CD1c-positive myeloid dendritic cell (primary cell): ENCODE data around the gene TMEM26.

Experiments
- DNase-seq: peaks from one replicate; pipeline ENCODE4 v3.0.0-alpha.2; 2016; ENCODE audit errors: extremely low spot score

The TMEM26 gene

DNA sequence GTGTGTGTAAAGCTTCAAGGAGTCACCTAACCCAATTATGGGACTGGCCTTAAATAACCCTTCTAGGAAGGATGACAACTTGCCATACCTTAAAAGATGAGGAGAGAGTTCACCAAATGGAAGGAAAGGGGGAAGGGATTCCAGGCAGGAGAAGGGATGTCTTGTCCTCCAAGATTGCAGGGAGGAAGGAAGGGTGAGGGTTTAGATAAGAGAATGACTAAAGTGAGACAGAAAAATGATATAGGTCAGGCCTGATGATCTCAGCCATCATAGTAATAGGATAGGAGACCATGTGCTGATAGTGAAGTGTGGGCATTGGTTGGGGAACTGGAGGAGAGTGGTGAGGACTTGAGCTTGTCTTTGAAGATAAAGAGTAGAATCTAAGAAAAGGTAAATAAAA is 7.7 kb upstream of the TMEM26 start:
- no peak for DNase-seq

DNA sequence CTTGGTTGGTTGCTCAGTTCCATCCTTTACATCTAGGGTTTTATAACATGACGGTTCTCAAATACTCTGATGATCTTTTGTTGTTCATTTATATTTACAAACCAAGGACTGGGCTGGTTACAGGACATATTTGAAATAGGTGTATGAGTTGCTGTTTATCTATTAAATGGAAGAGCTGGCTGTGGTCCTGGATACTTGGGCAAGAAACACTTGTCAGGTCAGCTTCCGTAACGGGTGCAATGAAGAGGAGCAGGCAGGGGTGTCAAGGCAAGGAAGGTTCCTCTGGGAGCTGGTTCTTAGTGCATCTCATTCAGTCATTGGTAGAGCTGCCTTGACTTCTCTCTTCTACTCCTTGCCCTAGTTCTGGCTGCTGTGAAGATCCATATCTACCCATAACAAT is 4.8 kb upstream of the TMEM26 start:
- DNase-seq, result no peak

DNA sequence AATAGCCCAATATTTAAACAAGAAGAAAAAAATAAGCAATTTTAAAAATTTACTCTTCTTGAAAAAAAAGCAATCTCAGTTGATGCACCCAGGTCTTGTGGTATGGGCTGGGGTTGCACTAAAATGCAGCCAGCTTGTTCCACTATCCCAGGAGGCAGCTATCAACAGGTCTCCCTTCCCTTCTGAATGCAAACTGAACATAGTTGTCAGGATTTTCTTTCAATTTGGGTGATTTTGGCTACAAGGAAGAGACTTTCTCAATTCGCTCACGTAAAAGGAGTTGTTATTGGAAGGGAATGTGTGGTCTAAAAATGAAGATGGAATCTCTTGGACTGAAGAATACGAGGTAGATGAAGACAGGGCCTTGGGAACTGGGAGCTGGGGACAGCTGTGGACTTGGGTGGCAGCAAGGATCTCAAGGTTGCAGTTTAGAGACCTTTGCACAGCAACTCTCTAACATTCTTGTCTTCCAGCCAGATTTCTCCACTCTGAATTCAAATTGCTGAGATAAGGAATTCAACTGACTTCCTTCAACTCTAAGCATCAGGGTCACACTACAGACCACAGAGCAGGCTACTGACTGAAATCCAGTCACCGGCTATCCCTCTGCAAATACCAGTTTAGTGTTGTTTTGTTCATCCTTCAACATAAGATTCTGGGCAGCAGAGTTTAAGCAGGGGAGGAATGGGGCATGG is 3.1 kb upstream of the TMEM26 start:
- no peak for DNase-seq

DNA sequence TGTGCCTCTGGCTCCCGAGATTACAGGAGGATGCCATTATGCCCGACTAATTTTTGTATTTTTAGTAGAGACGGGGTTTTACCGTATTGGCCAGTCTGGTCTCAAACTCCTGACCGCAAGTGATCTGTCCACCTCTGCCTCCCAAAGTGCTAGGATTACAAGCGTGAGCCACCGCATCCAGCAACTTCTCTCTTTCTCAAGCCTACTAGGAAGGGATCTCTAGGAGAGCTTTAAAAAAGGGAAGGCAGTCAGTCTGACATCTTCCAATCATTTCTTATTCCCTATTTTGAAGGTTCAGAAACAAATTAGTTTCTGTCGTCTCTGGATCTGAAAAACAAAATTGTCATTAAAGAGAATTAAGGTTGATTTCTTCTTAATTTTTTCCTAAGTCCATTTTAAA is 2.5 kb upstream of the TMEM26 start:
- peak; percentile 46 for DNase-seq

DNA sequence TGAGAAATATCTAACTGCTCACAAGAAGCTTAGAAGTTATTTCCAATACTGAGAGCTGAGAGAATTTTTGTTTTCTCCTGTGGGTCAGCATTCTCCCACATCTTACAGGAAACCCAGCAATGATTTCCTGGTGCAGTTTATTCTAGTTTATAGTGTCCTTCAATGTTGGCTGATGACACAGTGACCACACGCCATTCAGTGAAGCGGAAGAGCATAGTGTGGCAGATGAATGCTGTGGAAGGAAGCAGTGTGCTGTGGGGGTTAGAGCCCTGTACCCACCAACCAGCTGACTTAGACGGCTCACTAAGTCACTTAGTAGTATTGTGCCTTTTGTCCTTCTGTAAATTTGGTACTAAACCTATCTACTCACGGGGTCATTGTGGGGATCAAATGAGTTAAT is 1.4 kb upstream of the TMEM26 start:
- no peak for DNase-seq

DNA sequence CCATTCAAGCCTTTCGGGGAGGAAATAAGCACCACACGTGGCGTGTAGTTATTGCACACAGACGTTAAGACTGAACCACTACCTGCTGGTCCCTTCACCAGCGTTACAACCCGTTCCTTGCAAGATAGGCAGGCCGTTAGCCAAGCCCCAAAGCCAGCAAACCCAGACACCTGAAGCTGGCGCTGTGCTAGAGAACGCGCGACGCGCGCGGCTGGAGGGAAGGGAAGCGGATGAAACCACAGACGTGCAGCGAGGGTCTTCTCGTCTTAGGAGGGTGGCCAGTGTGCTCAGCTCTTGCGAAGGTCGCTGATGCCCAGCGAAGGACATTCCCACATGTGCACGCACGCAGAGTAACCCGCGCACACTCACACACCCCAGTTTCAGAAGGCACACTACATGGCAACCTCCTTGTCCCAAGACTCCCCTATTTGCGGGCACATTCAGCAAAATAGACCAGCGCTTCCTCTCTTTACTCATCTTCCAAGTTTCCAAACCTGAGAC is 980 bp downstream of the TMEM26 start:
- no peak for DNase-seq

DNA sequence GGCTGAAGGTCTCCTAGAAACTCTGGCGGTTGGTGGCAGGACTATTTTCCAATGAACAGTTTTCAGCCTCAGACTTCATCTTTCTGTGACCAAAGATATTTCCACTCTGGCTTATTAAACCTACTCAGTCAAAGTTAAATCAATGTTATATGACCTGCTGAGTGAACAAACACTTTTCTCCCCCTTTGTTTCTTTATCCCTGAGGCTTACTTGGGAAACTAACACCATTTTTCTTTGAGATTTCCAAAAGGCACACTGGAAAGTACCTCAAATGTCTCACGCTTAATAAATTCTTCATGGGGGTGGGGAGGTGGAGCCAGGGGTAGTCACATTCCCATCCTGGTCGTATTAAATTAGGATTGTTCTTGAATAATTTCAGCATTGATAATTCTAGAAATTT is 1.8 kb downstream of the TMEM26 start:
- DNase-seq, result no peak

DNA sequence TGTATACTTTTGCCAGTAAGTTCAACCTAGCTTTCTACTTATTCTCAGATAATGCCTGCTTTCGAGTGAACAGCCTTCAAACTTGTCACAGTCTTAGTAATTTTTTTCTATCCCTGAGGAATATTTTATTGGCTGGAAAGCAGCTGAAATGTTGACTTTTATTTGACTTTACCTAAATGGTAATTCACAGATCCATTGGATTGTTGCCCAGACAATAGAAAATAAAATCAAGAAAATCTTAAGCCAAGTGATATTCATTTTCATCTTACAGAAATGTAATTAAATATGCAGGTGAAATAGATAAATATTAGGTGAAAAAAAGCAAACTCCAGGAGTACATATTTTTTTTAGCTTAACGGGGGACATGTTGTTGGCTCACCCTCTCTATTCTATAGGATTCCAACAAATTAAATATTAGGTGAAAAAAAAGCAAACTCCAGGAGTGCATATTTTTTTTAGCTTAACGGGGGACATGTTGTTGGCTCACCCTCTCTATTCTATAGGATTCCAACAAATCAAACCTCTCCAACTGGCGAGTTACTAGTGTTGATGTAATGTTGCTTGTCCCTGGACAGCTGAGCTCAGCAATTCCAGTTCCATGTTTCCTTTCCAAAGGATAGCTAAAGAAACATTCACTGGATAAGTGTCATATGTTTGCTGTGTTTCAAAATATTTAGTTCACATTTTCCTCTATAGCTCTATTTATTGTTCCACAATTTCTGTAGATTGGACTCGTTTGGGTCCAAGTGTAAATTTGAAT is 4.2 kb downstream of the TMEM26 start:
- DNase-seq, result no peak

DNA sequence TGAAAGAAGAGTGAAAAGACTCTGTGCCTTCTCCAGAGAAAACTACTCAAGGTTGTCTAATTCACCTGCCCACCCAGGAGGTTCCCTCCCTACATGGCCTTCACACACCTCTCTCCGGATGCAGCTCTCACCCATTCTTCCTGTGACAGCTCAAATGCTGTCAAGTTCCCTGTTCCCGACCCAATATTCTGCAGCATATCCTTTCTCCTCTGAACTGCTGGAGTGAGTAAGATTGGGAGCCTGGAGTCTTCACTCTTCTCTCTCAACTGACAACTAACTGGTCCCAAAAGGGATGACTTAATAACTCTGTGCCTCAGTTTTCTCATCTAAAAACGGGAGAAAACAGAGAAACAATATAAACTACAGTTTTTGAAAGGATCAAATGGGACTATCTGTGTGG is 5.1 kb downstream of the TMEM26 start:
- DNase-seq, result no peak

DNA sequence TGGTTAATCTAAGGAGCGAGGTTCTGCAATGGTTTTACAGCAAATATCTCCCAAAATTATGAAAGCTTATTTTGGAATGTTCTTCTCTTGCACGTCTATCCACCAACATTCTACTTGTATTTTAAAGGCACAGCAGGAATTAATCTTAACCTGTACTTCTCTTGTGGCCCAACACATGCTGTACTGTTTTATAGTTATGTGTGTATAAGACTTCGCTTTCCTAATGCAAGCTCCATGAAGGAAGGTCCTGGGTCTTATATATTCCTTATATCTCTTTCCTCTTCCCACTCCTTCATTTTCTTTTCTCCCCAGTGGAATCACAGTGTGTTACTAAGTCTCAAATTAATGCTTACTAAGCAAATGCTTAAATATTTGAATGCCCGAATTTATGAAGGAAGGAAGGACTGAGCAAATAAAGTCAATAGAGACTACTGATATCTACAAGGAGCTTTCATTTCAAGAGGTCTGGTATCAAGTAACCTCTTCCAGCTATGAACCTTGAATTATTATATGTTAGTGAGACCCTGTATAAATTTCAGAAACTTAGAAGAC is 14.0 kb downstream of the TMEM26 start:
- DNase-seq, result no peak

DNA sequence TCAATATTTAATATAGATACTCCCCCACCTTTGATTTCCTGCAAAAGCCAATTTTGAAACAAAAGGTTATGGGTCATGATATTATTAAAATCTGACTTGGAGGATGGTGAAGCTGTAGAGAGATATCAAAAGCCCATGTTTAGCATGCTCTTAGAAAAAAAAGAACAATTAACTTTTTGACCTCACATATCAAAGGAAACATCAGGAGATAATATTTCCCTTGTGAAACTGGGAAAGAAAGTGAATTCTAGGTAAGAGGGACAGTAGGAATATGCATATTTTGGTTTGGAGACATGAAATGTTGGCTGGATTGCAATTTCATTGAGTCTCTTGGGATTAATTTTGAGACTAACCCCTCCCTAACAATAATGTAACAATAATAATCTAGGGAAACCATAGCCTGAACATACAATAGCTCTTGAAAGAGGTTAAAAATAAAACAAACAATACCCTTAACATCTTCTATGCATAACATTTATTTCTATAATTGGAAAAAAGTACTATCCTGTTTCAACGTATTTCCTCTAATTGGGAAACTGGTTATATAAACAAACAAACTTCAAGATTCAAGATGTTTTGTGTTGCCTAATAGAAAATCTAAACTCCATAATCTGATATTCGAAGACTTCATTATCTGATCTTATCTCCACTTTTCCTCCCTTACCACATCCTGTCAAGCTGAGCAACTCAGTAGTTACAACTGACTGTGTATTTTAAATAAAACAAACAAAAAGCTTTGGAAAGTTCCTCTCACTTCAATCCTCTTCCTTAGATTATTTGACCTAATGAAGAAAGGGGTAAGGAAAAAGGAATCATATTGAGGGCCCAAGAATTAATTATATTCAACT is 14.8 kb downstream of the TMEM26 start:
- no peak for DNase-seq

DNA sequence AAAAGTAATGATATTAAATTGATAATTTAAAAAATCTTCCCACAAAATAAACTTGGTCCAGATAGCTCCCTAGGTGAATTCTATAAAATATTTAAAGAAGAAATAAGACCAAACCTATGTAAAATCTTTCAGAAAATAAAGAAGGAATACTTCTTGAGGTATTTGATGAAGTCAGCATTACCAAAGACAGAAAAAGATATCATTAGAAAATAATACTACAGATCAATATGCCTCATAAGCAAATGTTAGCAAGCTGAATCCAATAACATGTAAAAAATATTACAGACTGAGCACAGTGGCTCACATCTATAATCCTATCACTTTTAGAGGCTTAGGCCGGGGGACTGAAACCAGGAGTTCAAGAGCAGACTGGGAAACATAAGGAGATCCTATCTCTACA is 30.0 kb downstream of the TMEM26 start:
- no peak for DNase-seq

DNA sequence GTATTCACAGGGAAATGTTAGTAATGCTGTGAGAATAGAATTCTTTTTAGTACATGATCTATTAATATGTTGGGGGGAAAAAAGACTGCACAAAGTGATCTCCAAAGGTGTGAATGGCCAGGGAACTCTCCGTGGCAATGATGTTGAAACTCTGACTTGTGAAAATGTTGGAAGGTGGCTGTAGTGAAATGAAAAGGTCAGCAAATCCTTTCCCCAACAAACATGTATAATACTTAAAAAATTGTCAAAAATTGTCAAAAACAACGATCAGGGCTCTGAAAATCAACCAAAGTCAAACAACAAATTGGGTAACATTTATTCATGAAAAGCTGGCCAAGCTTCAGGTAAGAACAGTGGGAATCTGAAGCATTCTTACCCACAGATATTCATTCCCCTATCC is 35.5 kb downstream of the TMEM26 start:
- no peak for DNase-seq

DNA sequence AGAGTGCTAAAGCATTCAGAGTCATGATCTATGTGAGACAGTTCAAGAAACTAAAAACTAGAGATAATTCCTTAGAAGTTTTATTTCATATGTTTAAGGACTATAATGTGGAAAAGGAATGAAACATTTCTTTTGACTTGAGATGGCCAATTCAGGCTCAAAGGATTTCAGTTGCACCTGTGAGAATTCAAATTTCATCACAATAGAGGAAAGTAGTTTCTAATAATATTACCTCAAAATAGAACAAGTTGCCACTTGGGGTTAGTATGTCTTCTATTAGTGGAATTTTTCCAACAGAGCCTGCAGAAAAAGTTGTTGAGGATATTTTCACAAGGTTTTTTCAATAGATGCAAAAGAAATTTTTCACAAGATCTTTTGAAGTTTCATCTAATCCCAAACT is 37.4 kb downstream of the TMEM26 start:
- DNase-seq, result no peak

DNA sequence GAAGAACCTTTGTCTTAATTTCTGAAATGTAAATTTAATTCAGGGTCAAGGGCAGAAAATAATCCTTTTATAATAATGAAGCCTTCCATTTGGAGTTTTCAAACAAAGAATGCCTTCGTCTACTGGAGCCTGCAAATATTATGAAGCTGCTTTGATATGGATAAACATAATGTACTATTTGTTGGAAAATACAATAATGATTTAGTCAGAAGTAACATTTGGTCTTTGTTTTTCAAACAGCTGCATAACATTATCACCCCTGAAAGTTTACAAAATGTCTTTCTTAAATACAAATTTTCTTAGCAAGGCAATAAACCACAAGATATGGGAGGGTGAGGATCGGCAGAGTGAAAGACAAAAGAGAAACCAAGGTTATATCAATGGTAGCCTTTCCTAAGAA is 41.5 kb downstream of the TMEM26 start:
- no peak for DNase-seq

DNA sequence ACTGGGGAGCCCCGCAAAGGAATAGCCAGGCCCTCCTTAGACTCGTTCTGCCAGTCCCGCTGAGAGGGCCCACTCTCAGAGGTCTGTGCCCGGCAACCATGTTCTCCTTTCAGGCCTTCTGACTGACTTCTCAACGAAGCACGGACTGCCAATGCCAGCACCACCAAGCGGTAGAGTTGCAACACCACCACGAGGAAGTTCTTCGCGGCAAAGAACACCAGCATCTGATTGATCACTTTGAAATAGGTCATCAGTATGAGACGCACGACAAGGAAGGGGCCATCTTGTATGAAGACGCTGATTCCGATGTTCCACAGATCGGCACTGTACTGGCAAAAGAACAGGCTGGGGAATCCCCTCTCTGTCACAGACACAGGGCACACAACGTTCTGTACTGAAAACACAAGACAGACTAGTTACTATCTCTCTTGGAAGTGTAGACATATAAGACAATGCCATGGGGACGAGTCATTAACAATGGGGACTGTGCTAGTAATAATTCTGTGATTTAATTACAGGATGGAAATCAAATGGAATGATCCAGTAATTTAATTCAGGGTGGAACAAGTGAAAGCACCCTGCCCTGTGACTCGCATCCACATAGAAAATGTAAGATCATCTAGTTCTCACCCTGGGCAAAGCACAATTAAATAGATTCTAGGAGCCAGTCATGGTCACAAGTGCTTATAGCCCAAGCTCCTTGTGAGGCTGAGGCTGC is 42.7 kb downstream of the TMEM26 start:
- DNase-seq, result no peak

DNA sequence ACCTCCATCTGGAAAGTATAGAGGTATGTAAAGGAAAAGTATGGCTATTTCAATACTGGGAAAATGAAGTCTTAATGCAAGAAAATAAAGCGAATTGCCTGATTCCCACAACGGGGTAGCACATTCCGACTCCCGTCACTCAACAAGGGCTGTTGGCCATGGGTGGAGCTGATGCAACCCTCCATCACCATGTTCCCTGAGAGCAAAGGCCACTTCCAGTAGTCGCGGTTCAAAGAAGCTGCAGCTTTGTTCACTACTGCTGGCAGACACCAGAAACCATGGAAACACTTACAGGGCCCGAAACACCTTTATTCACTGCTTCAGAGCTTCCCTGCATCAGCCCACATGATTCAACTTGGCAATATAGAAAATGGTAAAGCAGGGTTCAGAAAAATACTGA is 44.0 kb downstream of the TMEM26 start:
- DNase-seq, result no peak

DNA sequence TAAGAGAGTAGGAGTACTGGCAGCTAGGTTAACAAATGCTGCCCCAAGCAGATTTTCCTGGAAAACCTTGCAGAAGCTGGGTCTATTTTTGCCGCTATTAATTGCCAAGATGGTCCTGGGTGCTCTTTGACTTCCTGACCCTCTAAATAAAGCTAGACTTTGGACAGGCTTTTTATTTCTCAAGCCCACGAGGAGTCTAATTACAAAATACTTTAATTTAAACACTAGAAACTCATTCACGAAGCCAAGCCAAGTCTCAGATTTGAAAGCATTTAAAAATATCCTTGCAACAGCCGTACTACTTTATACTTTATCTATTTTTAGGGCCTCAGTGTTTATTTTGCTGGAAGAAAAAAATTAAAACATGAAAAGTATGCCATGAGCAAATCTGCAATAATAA is 45.1 kb downstream of the TMEM26 start:
- no peak for DNase-seq

DNA sequence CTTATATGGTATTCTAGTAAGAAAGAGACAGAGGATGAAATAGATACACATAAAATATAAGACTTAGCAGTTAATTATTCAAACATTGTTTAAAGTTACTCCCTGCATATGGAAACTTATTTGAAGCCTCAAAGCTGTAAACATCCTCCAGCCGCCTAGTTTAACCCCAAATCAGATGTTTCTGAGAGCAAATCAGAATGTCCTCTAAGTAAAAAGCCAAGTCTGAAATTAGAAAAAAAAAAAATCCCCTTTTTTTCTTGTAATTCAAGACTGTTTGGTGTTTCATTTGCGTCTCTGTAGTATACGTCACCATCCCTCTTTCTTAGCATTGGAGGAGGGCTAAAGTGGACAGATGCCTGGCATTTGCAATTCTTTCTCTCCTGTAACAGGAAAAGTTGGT is 46.4 kb downstream of the TMEM26 start:
- no peak for DNase-seq

DNA sequence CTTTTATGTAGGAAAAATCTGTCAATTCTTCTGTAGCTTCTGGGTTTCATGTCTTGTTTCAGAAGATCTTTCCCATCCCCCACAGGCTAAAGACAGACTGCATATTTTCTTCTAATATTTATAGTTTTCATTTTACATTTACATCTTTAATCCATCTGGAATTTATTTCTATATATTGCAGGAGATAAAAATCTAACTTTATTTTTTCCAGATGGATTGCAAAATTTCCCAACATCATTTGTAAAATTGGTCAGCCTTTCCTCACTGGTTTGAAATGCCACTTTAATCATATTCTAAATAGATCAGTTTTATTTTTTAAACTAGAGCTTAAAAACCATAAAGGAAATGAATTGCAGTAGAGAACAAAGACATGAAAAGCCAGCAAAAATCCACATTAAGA is 46.9 kb downstream of the TMEM26 start:
- no peak for DNase-seq

DNA sequence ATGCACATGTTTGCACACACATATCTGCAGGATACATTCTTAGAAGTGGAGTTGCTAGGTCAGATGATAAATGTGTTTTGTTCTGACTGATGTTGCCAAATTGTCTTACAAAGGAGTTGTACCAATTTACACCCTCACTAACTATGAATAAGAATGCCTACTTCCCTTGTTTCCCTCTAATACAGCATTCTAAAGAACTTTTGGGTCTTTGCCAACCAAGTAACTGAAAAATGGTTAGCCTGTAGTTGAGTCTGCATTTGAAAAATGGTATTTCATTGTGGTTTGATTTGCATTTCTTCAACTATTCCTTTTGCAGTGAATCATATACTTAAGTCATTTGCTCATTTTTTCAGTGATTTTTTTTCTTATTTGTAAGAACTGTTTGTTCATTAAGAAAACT is 48.4 kb downstream of the TMEM26 start:
- DNase-seq, result no peak

DNA sequence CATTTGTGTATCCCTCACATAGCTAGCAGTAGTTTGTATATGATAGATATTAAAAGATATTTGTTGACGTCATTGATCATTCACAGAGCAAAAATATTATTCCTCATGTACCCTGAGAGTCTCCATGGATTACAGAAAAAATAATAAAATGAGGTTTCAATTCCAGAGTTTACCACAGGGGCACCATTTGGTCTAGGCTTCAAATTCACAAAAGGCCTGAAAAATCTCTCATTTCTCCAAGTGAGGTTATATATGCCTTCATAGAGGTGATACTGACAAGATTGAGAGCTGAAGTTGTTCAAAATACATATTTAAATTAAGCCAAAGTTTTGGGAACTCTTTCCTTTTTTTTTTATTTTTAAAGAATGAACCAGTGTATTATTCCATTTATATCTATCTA is 52.7 kb downstream of the TMEM26 start:
- DNase-seq, result no peak
